M059J (cell line): ENCODE results near the gene CGB7. TPM values are rescaled to one million over a fixed set of nuclear protein-coding genes. Genes with fewer than 3 reads are reported as not detected.

Experiments
- DNase-seq: peaks from one replicate; pipeline ENCODE4 v3.0.0-alpha.2; 2012; ENCODE audit warnings: low read depth
- total RNA-seq: library from RNA; depleted of rRNA; stranded (reverse); fragments of >200 nt; shearing (Covaris generic); gene quantifications from 2 replicates; pipeline ENCODE4 v1.2.3, GENCODE V29; 2014; rRNA removed

Gene CGB7
- total RNA-seq, 1 experiment from 2014 or later, result 2.7 TPM

- DNase-seq, result no peak
Observed at GRCh38 chr19:49016067-49016839, 41.3 kb downstream of the CGB7 start.

- no peak for DNase-seq
Observed at GRCh38 chr19:49014870-49015255, 42.7 kb downstream of the CGB7 start.

GRCh38 chr19:49014123-49014869 is 43.3 kb downstream of the CGB7 start:
- DNase-seq, result no peak

- DNase-seq, result no peak
Observed at GRCh38 chr19:49011194-49011593, 46.4 kb downstream of the CGB7 start.

GRCh38 chr19:49010453-49010852 is 47.1 kb downstream of the CGB7 start:
- DNase-seq, result no peak

- DNase-seq, result no peak
Observed at GRCh38 chr19:49009828-49010227, 47.7 kb downstream of the CGB7 start.

GRCh38 chr19:49006905-49007304 is 50.6 kb downstream of the CGB7 start:
- DNase-seq, result no peak

- DNase-seq, result no peak
Observed at GRCh38 chr19:49004964-49005614, 52.5 kb downstream of the CGB7 start.

Other genes starting within 250 kb of the CGB7 start
- gene BCAT2, start 246.7 kb downstream of the CGB7 start, total RNA-seq, result 41.0 and 54.0 TPM in 2 replicates
- gene HSD17B14, start 221.3 kb downstream of the CGB7 start, total RNA-seq, result 20.9 and 22.7 TPM in 2 replicates
- gene PLEKHA4, start 189.1 kb downstream of the CGB7 start, total RNA-seq, result 4.3 and 5.0 TPM in 2 replicates
- gene PPP1R15A, start 185.3 kb downstream of the CGB7 start, total RNA-seq, result 31.1 and 40.5 TPM in 2 replicates
- gene TULP2, start 159.0 kb downstream of the CGB7 start, total RNA-seq, result not detected in 2 replicates
- 236 and 301 TPM in 2 replicates for gene NUCB1, start 157.4 kb downstream of the CGB7 start, total RNA-seq
- 0.15 TPM in 1 of 2 replicates, not detected in the other for gene DHDH, start 124.0 kb downstream of the CGB7 start, total RNA-seq
- 97.7 and 101 TPM in 2 replicates for gene BAX, start 102.9 kb downstream of the CGB7 start, total RNA-seq
- gene FTL, start 92.4 kb downstream of the CGB7 start, total RNA-seq, result 3,106 and 3,231 TPM in 2 replicates
- 50.1 and 67.3 TPM in 2 replicates for gene GYS1, start 64.4 kb downstream of the CGB7 start, total RNA-seq
- gene RUVBL2, start 63.9 kb downstream of the CGB7 start, total RNA-seq, result 275 and 292 TPM in 2 replicates
- 1.8 TPM in 1 of 2 replicates, not detected in the other for gene LHB, start 40.7 kb downstream of the CGB7 start, total RNA-seq
- gene CGB3, start 33.4 kb downstream of the CGB7 start, total RNA-seq, result 1.7 and 7.0 TPM in 2 replicates
- gene CGB2, start 25.9 kb downstream of the CGB7 start, total RNA-seq, result 1.7 and 4.2 TPM in 2 replicates
- 2.6 and 14.5 TPM in 2 replicates for gene CGB1, start 20.9 kb downstream of the CGB7 start, total RNA-seq
- gene CGB5, start 13.9 kb downstream of the CGB7 start, total RNA-seq, result 7.3 and 8.1 TPM in 2 replicates
- gene CGB8, start 8.6 kb downstream of the CGB7 start, total RNA-seq, result 15.7 and 21.3 TPM in 2 replicates
- 0.67 TPM in 1 of 2 replicates, not detected in the other for gene NTF4, start 7.1 kb upstream of the CGB7 start, total RNA-seq
- gene KCNA7, start 14.9 kb upstream of the CGB7 start, total RNA-seq, result not detected in 2 replicates
- gene SNRNP70, start 27.7 kb upstream of the CGB7 start, total RNA-seq, result 175 and 191 TPM in 2 replicates
- gene LIN7B, start 56.6 kb upstream of the CGB7 start, total RNA-seq, result 9.7 and 17.1 TPM in 2 replicates
- 0.44 and 1.6 TPM in 2 replicates for gene C19orf73, start 61.4 kb upstream of the CGB7 start, total RNA-seq
- gene PPFIA3, start 61.8 kb upstream of the CGB7 start, total RNA-seq, result 2.4 and 4.8 TPM in 2 replicates
- not detected in 2 replicates for gene HRC, start 97.6 kb upstream of the CGB7 start, total RNA-seq
- gene TRPM4, start 100.0 kb upstream of the CGB7 start, total RNA-seq, result 1.2 and 2.6 TPM in 2 replicates